ENCODE data around the gene ARHGAP15. TPM values are rescaled to one million over a fixed set of nuclear protein-coding genes. Genes with fewer than 3 reads are reported as not detected.

The ARHGAP15 gene
- total and polyA plus RNA-seq, 2 donors (not counting 1 experiment from before 2014, with no cell fraction given), result 0.07 TPM; not detected in 1

DNA sequence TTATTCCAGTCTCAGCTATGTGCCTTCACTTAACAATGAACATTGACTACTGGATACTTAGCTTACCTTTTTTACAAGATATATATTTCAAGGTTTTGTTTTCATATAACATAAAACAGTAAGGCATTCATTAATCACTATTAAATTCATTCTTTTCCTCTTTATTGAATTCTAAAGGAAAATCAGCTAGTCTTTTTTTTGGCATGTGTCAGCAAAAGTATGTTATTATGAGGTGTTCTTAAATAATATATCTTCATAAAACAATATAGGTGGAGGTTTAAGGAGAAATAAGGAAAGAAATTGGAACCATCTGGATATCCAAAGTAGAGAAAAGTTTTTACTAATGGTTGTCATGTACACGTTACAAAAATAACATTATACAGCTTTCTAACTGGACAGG, 472.6 kb downstream of the ARHGAP15 start:
- Histone ChIP-seq H2AFZ (ENCODE audit: low read length) (no peak overlapping the region), H4K20me1 (ENCODE audit: control insufficient read depth, extremely low read depth, insufficient read depth, low read length) (no peaks in the 10 kb centered on the region), H3K4me3 (replicated peaks in 1 of 4; ENCODE audit: control extremely low read depth in 1 of 4, insufficient read depth in 1 of 4, low read depth in 3 of 4, low read length in 4 of 4) (no peak overlapping the region), H3K4me2 (ENCODE audit: extremely low read depth, insufficient read depth, low read length) (no peak overlapping the region), H3K27ac (ENCODE audit: insufficient read depth, low read length) (no peak overlapping the region), H3K9ac (ENCODE audit: insufficient read depth, low read length) (no peak overlapping the region), H3K79me2 (ENCODE audit: control insufficient read depth, insufficient read depth, low read length) (no peaks in the 10 kb centered on the region), H3K4me1 (ENCODE audit: control insufficient read depth, extremely low read depth, insufficient read depth, low read length) (no peaks in the 10 kb centered on the region), H3K27me3 (ENCODE audit: control insufficient read depth, insufficient read depth, low read length) (no peaks in the 10 kb centered on the region), H3K9me3 (ENCODE audit: control insufficient read depth, insufficient read depth, low read depth, low read length) (no peaks in the 10 kb centered on the region), H3K36me3 (ENCODE audit: control insufficient read depth, insufficient read depth, low read length) (no peaks in the 10 kb centered on the region)
- no peak for DNase-seq (ENCODE audit: low read depth in 2 of 2)
- no peak for TF ChIP-seq CTCF (conservative IDR thresholded peaks at IDR 0.05 in 1 of 2, IDR thresholded peaks at IDR 0.05 in 1 of 2; ENCODE audit: low read depth in 1 of 2, low read length in 2 of 2)
- no peak for TF ChIP-seq EZH2 (IDR thresholded peaks at IDR 0.05; ENCODE audit: low read length, missing control alignments)

GRCh38 chr2:143603035-143603655, 473.9 kb downstream of the ARHGAP15 start:
- Histone ChIP-seq H3K36me3 (ENCODE audit: control insufficient read depth, insufficient read depth, low read length) (no peaks in the 10 kb centered on the region), H3K79me2 (ENCODE audit: control insufficient read depth, insufficient read depth, low read length) (no peaks in the 10 kb centered on the region), H3K4me1 (ENCODE audit: control insufficient read depth, extremely low read depth, insufficient read depth, low read length) (no peaks in the 10 kb centered on the region), H3K9me3 (ENCODE audit: control insufficient read depth, insufficient read depth, low read depth, low read length) (no peaks in the 10 kb centered on the region), H3K4me2 (ENCODE audit: extremely low read depth, insufficient read depth, low read length) (no peak overlapping the region), H3K4me3 (replicated peaks in 1 of 4; ENCODE audit: control extremely low read depth in 1 of 4, insufficient read depth in 1 of 4, low read depth in 3 of 4, low read length in 4 of 4) (no peak overlapping the region), H3K9ac (ENCODE audit: insufficient read depth, low read length) (no peak overlapping the region), H3K27me3 (ENCODE audit: control insufficient read depth, insufficient read depth, low read length) (no peaks in the 10 kb centered on the region), H3K27ac (ENCODE audit: insufficient read depth, low read length) (no peak overlapping the region), H4K20me1 (ENCODE audit: control insufficient read depth, extremely low read depth, insufficient read depth, low read length) (no peaks in the 10 kb centered on the region), H2AFZ (ENCODE audit: low read length) (no peak overlapping the region)
- no peak for DNase-seq (ENCODE audit: low read depth in 2 of 2)
- TF ChIP-seq EZH2 (IDR thresholded peaks at IDR 0.05; ENCODE audit: low read length, missing control alignments) (no peak), CTCF (conservative IDR thresholded peaks at IDR 0.05 in 1 of 2, IDR thresholded peaks at IDR 0.05 in 1 of 2; ENCODE audit: low read depth in 1 of 2, low read length in 2 of 2) (no peak)

GRCh38 chr2:143603846-143604565, 474.8 kb downstream of the ARHGAP15 start:
- TF ChIP-seq EZH2 (IDR thresholded peaks at IDR 0.05; ENCODE audit: low read length, missing control alignments) (no peak), CTCF (conservative IDR thresholded peaks at IDR 0.05 in 1 of 2, IDR thresholded peaks at IDR 0.05 in 1 of 2; ENCODE audit: low read depth in 1 of 2, low read length in 2 of 2) (no peak)

More at GRCh38 chr2:143603846-143604565, 474.8 kb downstream of the ARHGAP15 start:
- H3K9ac ChIP-seq (ENCODE audit: insufficient read depth, low read length), result no peak overlapping the region
- no peak overlapping the region for H3K4me2 ChIP-seq (ENCODE audit: extremely low read depth, insufficient read depth, low read length)
- no peaks in the 10 kb centered on the region for H4K20me1 ChIP-seq (ENCODE audit: control insufficient read depth, extremely low read depth, insufficient read depth, low read length)
- no peaks in the 10 kb centered on the region for H3K36me3 ChIP-seq (ENCODE audit: control insufficient read depth, insufficient read depth, low read length)
- no peak overlapping the region for H3K27ac ChIP-seq (ENCODE audit: insufficient read depth, low read length)
- no peaks in the 10 kb centered on the region for H3K27me3 ChIP-seq (ENCODE audit: control insufficient read depth, insufficient read depth, low read length)
- no peaks in the 10 kb centered on the region for H3K79me2 ChIP-seq (ENCODE audit: control insufficient read depth, insufficient read depth, low read length)
- no peaks in the 10 kb centered on the region for H3K4me1 ChIP-seq (ENCODE audit: control insufficient read depth, extremely low read depth, insufficient read depth, low read length)
- H2AFZ ChIP-seq (ENCODE audit: low read length), result no peak overlapping the region
- no peak overlapping the region for H3K4me3 ChIP-seq (replicated peaks in 1 of 4; ENCODE audit: control extremely low read depth in 1 of 4, insufficient read depth in 1 of 4, low read depth in 3 of 4, low read length in 4 of 4)
- H3K9me3 ChIP-seq (ENCODE audit: control insufficient read depth, insufficient read depth, low read depth, low read length), result no peaks in the 10 kb centered on the region
- DNase-seq (ENCODE audit: low read depth in 2 of 2), result no peak

All from fibroblast of lung (primary cell).